Measurements from ENCODE around the gene MOV10.
A peak's percentile ranks its signal among the peaks of the same experiment; 100 is the strongest.

Gene MOV10

DNA sequence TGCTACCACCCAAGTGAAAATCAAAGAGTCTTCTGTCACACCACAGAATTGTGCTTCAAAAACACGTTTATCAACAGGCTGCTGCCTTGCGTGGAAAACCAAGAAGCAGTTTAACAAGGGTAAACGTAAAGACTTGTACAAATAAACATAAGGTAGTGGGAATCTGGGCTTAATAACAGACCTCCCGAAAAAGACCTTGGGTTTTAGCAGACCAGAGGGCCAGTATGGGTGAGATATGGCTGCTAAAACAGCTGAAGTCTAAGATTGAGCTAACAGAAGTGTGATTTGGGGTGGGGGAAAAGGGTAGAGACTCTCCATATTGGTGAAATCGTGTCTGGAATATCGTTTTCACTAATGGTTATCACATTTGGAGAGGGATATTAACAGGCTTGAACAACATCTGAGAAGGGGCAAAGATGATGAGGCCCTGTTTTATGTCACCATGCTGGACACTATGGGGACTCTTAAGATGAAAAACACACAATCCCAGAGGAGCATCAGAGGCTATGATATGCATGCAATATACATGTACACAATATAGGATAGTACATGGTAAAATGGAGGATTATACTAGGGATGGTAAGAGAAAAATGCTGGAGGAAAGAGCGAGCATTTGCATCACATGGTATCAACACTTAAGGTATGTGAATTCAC lies 1.4 kb downstream of the MOV10 start:
- no peak for DNase-seq

DNA sequence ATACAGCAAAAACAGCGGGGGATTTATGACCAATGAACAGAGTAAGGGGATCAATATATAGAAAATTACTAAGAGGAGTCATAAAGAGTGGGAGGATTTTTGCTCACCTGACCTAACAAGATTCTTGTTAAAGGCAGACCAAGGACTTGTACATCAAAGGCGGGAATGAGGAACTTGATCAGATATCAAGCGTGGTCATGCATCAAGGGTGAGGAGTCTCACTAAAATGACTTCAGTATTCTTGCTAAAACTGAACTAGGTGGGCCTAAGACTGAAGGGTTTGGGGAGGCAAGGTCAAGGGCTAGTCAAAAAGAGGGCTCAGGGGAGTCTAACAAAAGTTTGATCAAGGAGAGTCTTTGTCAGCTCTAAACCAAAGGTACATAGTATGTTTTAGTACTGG lies 2.1 kb downstream of the MOV10 start:
- DNase-seq = no peak

DNA sequence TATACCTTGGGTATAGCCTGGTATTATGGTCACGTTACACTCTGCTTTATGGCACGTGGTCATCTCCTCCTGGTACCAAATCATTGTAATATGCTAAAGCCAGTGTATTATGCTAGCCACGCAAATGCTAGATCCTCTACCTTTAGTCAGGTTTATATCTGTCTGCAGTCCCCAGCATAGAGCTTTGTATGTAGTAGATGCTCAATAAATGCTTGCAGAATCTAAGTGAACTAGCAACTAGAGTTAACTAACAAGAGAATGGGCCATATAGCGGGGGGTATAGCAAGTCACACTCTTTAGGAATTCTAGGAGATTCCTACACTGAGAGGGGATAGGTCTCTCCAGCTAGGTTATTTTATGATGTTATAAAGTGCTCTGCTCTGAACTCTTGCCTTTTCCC lies 3.0 kb downstream of the MOV10 start:
- no peak for DNase-seq

DNA sequence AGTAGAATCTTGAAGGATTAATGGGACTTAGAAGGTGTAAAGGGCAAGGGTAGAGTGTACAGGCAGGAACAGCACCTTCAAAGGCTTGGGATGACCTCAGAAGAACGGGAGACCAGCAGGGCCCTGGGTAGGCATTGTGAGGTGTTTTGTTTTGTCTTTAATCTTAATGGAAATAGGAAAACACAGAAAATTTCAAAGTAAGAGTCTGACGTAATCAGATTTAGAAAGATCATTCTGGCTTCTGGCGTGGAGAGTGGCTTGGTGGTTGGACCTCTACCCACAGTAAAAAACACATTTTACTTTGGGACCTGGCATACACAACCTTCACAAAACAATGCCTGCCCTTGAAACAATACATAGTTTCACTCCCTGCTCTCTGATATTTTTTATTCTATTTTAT lies 4.1 kb downstream of the MOV10 start:
- DNase-seq = no peak

DNA sequence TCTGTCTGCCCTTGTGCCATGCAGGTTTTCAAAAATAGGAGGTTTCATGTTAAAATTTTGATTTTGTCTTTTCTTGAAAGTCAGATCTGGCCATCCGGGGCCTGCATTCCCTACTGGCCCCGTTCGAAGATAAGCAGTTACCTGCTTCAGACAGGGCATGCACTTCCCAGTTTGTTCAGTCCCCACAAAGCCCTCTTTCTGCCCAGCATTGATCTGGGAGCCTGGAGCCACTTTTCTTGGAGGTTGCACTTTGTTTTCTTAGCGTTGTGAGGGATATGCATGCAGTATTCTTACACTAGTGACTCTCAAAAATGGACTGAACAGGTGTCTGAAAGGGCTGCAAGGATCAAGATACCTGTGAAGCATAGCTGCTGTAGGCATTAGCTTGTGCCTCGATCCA lies 11.5 kb downstream of the MOV10 start:
- no peak for DNase-seq

DNA sequence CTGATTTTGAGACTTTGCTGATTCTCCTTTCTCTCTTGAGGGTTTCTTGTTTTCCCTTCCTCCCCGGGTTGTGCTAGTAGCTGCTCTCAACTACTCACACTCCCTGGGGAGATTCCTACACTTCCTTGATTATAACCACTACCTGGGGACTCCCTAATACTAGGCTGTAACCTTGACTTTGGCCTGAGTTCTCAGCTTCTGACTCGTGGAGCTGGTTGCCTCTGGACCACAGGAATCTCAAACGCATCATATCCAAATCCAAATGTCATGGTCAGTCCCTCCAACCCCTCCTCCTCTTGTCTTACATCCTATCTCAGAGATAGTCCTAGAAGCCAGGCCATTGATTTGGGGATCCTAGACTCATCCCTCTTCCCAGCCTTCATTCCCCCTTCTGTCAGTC lies 12.0 kb downstream of the MOV10 start:
- DNase-seq = no peak

DNA sequence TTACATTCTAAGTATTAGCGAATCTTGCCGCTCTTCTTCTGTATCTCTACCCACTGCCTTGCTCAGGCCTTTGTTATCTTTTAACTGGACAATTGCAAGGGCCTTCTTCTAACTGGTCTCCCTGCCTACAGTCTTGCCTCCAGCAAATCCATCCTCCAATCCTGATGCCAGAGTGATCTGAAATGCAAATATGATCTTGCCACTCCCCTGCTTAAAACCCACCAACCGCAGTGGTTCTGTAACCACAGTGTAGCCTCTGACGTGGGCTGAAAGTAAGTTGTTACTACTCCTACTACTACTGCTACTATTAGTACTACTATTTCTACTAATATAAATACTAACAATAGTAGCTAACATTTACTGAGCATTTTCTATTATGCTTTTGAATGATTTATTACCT lies 12.4 kb downstream of the MOV10 start:
- no peak for DNase-seq

DNA sequence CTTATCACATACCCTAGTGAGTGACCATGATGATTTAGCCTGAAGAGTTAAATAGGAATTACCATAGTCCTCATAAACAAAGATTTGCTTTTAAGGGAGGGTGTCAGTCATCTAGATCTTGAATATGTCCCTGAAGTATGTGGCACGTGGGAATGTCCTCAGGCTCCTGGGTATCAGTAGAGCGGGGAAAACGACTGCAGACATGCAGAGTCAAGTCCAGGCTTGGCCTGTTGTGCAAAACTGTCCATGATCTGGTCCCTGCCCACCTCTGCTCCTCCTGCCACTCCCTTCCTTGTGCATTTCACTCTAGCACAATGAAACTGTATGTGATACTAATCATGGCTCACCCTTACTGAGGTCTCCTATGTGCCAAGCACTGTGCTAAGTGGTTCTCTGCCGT lies 12.9 kb downstream of the MOV10 start:
- DNase-seq = no peak

DNA sequence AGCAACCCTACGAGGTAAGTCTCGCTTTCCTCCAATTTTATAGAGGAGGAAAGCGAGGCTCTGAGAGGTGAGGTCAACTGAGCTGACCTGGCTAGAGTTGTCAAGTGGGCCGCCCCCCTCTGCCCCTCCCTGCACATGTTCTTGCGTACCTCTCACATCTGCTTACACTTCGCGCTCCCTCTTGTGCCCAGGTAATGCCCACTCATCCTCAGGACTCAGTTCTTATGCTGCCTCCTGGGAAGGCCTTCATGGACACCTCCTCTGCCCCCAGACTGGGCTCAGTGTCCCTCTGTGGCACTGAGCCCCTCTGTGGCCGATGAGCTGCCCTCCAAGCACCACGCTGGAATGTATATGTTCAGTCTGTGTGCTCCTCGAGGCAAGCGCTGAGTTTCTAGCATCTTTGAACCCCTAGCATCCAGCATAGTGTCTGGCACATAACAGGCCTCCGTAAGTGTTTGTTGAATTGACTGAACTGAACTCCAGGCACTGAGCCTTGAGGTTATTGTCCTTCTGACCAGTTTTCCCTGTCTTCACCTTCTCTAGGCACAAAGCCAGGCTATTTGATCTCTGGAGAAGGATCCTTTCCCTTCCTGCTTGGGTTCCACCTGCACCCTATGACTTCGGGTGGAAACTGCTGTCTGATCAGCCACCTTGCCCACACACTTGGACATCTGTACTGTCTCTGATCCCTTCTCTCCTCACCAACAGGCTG lies 13.5 kb downstream of the MOV10 start:
- no peak for DNase-seq

DNA sequence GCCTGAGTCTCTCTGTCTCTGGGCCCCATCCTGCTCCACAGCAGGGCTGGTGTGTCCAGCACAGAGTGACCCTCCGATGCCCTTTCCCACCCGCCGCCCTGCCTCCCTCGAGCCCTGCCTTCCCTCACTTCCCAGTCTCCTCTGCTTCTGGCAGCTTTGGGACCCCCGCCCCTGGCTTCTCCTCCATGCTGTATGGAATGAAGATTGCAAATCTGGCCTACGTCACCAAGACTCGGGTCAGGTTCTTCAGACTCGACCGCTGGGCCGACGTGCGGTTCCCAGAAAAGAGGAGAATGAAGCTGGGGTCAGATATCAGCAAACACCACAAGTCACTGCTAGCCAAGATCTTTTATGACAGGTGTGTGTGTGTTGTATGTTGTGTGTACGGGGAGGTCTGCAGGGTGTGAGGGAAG lies 14.3 kb downstream of the MOV10 start:
- DNase-seq = peak; percentile 75

DNA sequence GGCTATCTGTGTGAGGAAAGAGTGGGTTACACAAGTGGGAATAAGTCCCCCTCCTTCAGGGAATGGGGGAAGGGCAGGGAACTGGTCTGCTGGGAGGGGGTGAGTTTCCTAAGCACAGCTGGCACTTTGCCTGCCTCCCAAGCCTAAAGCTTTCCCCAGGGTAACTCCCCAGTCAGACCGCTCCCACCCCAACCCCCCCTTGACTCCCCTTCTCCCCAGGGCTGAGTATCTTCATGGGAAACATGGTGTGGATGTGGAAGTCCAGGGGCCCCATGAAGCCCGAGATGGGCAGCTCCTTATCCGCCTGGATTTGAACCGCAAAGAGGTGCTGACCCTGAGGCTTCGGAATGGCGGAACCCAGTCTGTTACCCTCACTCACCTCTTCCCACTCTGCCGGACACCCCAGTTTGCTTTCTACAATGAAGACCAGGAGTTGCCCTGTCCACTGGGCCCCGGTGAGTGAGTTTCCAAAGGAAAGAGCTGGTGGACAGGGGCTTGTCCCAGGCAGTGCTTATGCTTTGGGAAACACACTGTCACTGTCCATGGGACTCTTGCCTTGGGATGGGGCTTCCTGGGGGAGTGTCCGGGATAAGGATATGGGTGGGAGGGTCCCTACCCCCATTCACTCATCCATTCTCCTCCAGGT lies 14.9 kb downstream of the MOV10 start:
- no peak for DNase-seq

DNA sequence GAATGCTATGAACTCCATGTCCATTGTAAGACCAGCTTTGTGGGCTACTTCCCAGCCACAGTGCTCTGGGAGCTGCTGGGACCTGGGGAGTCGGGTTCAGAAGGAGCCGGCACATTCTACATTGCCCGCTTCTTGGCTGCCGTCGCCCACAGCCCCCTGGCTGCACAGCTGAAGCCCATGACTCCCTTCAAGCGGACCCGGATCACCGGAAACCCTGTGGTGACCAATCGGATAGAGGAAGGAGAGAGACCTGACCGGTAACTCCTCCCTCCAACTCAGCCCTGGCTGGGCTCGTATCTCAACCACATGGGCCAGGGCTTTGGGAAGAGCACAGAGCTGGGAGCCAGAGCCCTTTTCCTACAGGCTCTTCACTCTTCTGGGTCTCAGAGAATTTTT lies 15.4 kb downstream of the MOV10 start:
- DNase-seq = no peak

DNA sequence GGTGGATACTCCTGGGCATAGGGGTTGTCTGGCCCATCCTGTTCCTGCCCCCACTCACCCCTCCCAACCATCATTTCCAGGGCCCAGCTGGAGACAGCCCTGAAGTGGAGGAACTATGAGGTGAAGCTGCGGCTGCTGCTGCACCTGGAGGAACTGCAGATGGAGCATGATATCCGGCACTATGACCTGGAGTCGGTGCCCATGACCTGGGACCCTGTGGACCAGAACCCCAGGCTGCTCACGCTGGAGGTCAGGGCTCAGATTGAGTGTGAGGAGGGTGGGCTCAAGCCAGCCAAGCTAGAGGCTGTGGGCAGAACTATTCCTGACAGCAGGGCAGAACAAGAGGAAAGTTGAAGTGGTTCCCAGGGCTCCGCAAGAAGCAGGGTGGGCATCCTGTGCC lies 18.2 kb downstream of the MOV10 start:
- no peak for DNase-seq

DNA sequence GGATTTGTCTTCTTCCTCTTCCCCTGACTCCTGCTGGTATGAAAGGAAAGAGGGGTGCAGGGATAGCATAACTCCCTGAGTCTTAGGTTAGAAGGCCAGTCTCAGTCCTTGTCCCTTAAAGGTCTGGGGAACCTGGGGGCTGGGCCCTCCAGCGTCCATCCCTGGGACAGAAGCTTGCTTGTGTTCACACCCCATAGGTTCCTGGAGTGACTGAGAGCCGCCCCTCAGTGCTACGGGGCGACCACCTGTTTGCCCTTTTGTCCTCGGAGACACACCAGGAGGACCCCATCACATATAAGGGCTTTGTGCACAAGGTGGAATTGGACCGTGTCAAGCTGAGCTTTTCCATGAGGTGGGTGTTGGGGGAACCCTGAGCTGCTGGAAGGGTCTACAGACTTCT lies 19.4 kb downstream of the MOV10 start:
- no peak for DNase-seq

DNA sequence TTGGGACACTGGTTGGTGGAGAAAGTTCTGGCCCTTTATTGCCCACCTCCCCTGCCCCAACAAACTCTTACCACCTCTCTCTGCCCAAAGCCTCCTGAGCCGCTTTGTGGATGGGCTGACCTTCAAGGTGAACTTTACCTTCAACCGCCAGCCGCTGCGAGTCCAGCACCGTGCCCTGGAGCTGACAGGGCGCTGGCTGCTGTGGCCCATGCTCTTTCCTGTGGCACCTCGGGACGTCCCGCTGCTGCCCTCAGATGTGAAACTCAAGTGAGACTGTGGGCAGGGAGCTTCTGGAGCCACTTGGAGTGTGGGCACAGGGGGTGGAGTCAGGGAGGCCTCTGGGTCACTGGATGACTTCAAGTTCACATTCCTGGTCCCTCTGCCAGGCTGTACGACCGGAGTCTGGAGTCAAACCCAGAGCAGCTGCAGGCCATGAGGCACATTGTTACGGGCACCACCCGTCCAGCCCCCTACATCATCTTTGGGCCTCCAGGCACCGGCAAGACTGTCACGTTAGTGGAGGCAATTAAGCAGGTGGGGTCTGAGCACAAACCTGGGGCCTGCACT lies 20.0 kb downstream of the MOV10 start:
- no peak for DNase-seq

DNA sequence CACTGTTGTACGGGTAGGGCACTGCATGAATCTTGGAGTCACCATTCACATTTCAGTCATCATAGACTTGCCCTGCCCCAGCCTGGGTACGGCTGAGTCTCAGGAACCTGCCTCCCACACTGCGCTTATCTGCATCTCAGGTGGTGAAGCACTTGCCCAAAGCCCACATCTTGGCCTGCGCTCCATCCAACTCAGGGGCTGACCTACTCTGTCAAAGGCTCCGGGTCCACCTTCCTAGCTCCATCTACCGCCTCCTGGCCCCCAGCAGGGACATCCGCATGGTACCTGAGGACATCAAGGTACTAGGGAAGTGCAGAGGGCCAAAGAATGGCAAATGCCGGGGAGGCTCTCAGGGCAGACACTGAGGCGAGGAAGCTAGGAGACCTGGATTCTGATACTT lies 20.8 kb downstream of the MOV10 start:
- no peak for DNase-seq

DNA sequence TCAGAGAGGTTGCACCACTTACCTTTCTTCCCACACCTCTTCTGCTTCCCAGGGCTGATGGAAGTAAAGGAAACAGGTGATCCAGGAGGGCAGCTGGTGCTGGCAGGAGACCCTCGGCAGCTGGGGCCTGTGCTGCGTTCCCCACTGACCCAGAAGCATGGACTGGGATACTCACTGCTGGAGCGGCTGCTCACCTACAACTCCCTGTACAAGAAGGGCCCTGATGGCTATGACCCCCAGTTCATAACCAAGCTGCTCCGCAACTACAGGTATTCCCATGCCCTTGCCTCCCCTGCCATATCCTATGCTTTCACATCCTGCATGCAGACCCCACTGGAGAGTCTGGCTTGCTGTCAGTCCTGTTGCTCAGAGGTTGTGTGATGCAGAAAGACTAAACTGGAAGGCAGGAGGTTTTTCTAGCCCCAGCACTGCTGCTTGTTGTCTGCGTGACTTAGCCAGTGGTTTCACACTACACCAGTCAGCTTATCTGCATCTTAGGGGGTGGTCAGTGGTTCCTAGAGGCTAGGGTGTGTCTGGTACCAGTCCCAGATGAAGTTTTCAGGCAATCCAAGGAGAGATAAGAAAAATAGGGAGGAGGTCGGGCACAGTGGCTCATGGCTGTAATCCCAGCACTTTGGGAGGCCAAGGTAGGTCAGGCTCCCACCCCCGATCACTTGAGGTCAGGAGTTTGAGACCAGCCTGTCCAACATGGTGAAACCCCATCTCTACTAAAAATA lies 22.3 kb downstream of the MOV10 start:
- DNase-seq = no peak

DNA sequence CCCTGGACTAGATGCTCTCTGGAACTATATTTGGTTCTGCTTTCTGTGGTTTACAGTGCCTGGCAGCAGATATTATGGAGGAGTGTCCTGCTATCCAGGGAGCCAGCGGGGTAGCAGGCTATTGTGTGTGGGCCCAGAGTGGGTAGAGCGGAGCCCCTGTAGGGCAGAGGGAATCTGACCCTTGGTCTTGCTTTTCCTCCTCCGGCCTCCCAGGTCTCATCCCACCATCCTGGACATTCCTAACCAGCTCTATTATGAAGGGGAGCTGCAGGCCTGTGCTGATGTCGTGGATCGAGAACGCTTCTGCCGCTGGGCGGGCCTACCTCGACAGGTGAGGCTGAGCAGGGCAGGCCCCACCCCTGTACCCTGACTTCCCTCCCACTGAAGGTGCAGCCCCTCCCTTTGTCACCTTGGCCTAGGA lies 23.3 kb downstream of the MOV10 start:
- peak; percentile 20 for DNase-seq

DNA sequence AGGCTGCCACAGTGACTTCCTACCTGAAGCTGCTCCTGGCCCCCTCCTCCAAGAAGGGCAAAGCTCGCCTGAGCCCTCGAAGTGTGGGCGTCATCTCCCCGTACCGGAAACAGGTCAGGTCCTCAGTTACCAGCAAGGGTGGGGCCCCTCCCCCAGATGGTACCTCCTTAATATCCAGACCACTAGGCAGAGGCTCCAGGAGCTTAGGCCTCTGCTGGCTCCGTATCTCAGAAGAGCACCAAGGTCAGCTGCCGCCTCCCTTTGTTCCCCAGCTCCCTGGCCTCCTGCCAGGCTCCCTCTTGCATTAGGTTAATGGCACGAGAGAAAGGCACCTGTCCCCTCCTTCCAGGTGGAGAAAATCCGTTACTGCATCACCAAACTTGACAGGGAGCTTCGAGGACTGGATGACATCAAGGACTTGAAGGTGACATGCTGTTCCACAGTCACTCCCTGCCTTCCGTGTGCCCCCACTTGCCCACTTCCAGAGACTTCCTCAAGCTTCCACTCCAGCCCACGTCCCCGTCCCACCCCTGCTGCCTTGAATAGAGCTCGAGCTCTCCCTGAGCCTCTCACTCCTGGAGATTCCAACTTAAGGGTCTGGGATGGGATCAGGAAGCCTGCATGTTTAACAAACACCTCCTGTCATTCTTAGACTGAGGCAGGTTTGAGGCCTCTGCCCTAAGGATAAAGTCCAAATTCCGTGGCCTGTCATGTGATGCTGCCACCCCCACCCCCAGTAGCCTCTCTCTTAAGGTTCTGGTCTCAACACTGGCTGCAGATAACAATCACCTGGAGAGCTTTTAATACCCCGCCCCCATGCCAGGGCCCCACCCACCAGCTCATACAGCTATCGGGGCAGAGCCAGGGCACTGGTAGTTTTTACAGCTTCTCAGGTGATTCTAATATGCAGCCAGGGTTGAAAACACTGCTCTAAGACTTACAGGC lies 24.2 kb downstream of the MOV10 start:
- DNase-seq = peak; percentile 27

DNA sequence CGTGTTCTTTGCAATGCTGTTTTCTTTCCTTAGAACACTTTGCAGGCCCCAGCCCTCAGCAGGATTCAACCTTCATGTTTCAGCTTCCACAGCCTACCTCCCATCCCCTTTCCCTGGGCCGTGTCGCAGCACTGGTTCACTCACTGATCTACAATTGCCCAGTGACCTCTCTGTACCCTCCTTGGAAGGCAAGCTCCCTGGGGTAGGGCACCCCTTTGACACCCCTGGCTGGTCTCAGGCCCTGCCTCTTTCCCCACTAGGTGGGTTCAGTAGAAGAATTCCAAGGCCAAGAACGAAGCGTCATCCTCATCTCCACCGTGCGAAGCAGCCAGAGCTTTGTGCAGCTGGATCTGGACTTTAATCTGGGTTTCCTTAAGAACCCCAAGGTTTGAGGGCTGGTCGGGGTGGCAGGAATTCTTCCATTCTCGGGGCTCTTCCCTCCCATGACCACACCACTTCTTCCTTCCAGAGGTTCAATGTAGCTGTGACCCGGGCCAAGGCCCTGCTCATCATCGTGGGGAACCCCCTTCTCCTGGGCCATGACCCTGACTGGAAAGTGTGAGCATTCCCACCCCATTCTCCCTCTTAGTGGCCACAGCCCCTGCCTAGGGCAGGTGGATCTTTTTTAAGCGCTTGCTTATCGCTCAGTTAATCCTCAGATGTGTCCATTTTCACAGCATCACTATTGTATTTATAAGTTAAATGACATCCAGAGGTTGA lies 25.1 kb downstream of the MOV10 start:
- DNase-seq = no peak
